Mucosa of rectum (tissue), 2 donors: ENCODE results near the gene RIPK4.
A peak's percentile ranks its signal among the peaks of the same experiment; 100 is the strongest.

ENCODE experiments used
- H3K27ac ChIP-seq, 2 donors: one replicate each; pipeline ENCODE4 v1.7.0; 2013; ENCODE audit warnings: inconsistent platforms in 2 of 2, low read depth in 2 of 2, low read length in 2 of 2
- H3K27me3 ChIP-seq, 2 donors: one replicate each; pipeline ENCODE4 v1.7.0; 2013; ENCODE audit warnings: low read length in 2 of 2; ENCODE audit not compliant: control insufficient read depth in 2 of 2, insufficient read depth in 2 of 2
- H3K36me3 ChIP-seq, 2 donors: one replicate each; pipeline ENCODE4 v1.7.0; 2013; ENCODE audit warnings: low read length in 2 of 2; ENCODE audit not compliant: control insufficient read depth in 2 of 2, insufficient read depth in 2 of 2
- H3K4me1 ChIP-seq, 2 donors: one replicate each; pipeline ENCODE4 v1.7.0; 2013; ENCODE audit warnings: low read length in 2 of 2, mild to moderate bottlenecking in 1 of 2; ENCODE audit not compliant: control insufficient read depth in 2 of 2, insufficient read depth in 2 of 2
- H3K4me3 ChIP-seq, 2 donors: one replicate each; pipeline ENCODE4 v1.7.0; 2013; ENCODE audit warnings: low read length in 2 of 2
- H3K9ac ChIP-seq, 2 donors: one replicate each; pipeline ENCODE4 v1.7.0; 2013; ENCODE audit warnings: low read length in 2 of 2, low read depth in 1 of 2, mild to moderate bottlenecking in 1 of 2
- H3K9me3 ChIP-seq, 2 donors: one replicate each; pipeline ENCODE4 v1.7.0; 2013; ENCODE audit warnings: low read length in 2 of 2; ENCODE audit not compliant: control insufficient read depth in 2 of 2
- donor health status: healthy.
- donor health status: Normal muscosa, but diverticular disease.

The RIPK4 gene

GRCh38 chr21:41770901-41771624, 4.2 kb upstream of the RIPK4 start:
- H3K27me3 ChIP-seq, result peaks cover 41 to 50% of the 10 kb centered on the region in 2 donors

GRCh38 chr21:41769933-41770332, 3.1 kb upstream of the RIPK4 start:
- Histone ChIP-seq H3K9ac (peak overlapping the region in 1 of 2 donors; percentile 69), H3K4me3 (peak overlapping the region in 1 of 2 donors; percentile 73), H3K9me3 (no peaks in the 10 kb centered on the region), H3K36me3 (no peaks in the 10 kb centered on the region), H3K4me1 (peaks cover 17 to 33% of the 10 kb centered on the region in 2 donors), H3K27me3 (peaks cover 41% of the 10 kb centered on the region in 2 donors), H3K27ac (no peak overlapping the region)

More at GRCh38 chr21:41770901-41771624, 4.2 kb upstream of the RIPK4 start:
- Histone ChIP-seq H3K4me3 (no peak overlapping the region), H3K9ac (no peak overlapping the region), H3K9me3 (no peaks in the 10 kb centered on the region), H3K4me1 (peaks cover 17 to 28% of the 10 kb centered on the region in 2 donors), H3K36me3 (no peaks in the 10 kb centered on the region), H3K27ac (no peak overlapping the region)

- Histone ChIP-seq H3K4me3 (peak overlapping the region; percentile 28 to 73), H3K9ac (peak overlapping the region in 1 of 2 donors; percentile 69), H3K27ac (peak overlapping the region; percentile 75 to 79), H3K27me3 (peaks cover 39 to 40% of the 10 kb centered on the region in 2 donors), H3K4me1 (peaks cover 20 to 36% of the 10 kb centered on the region in 2 donors), H3K9me3 (no peaks in the 10 kb centered on the region), H3K36me3 (no peaks in the 10 kb centered on the region)
Observed at GRCh38 chr21:41769521-41769920, 2.7 kb upstream of the RIPK4 start.

GRCh38 chr21:41769111-41769510, 2.3 kb upstream of the RIPK4 start:
- Histone ChIP-seq H3K27ac (peak overlapping the region; percentile 75 to 79), H3K9me3 (no peaks in the 10 kb centered on the region), H3K36me3 (no peaks in the 10 kb centered on the region), H3K27me3 (peaks cover 37 to 39% of the 10 kb centered on the region in 2 donors), H3K9ac (peak overlapping the region; percentile 47 to 69), H3K4me1 (peaks cover 22 to 38% of the 10 kb centered on the region in 2 donors), H3K4me3 (peak overlapping the region; percentile 56 to 73)

- Histone ChIP-seq H3K4me3 (peak overlapping the region; percentile 56 to 73), H3K36me3 (no peaks in the 10 kb centered on the region), H3K9me3 (no peaks in the 10 kb centered on the region), H3K4me1 (peaks cover 22 to 38% of the 10 kb centered on the region in 2 donors), H3K27me3 (peaks cover 35 to 39% of the 10 kb centered on the region in 2 donors), H3K9ac (peak overlapping the region; percentile 56 to 69), H3K27ac (peak overlapping the region; percentile 75 to 79)
Observed at GRCh38 chr21:41768437-41769042, 1.7 kb upstream of the RIPK4 start.

- Histone ChIP-seq H3K9ac (peak overlapping the region; percentile 56 to 69), H3K9me3 (no peaks in the 10 kb centered on the region), H3K27ac (peak overlapping the region; percentile 75 to 79), H3K36me3 (no peaks in the 10 kb centered on the region), H3K4me3 (peak overlapping the region; percentile 56 to 73), H3K4me1 (peaks cover 22 to 38% of the 10 kb centered on the region in 2 donors), H3K27me3 (peaks cover 29 to 41% of the 10 kb centered on the region in 2 donors)
Observed at GRCh38 chr21:41767606-41768436, 969 bp upstream of the RIPK4 start.

- H3K9ac ChIP-seq, result peak overlapping the region; percentile 74 to 80
- peak overlapping the region; percentile 67 to 75 for H3K4me3 ChIP-seq
Observed at GRCh38 chr21:41765973-41766882, 624 bp downstream of the RIPK4 start.

GRCh38 chr21:41765420-41765821, 1.4 kb downstream of the RIPK4 start:
- Histone ChIP-seq H3K4me1 (peaks cover 27 to 38% of the 10 kb centered on the region in 2 donors), H3K4me3 (peak overlapping the region; percentile 13 to 67), H3K9me3 (no peaks in the 10 kb centered on the region), H3K36me3 (no peaks in the 10 kb centered on the region), H3K9ac (peak overlapping the region; percentile 74 to 80), H3K27ac (no peak overlapping the region), H3K27me3 (peaks cover 17 to 34% of the 10 kb centered on the region in 2 donors)

More at GRCh38 chr21:41765973-41766882, 624 bp downstream of the RIPK4 start:
- Histone ChIP-seq H3K36me3 (no peaks in the 10 kb centered on the region), H3K4me1 (peaks cover 27 to 38% of the 10 kb centered on the region in 2 donors), H3K9me3 (no peaks in the 10 kb centered on the region), H3K27ac (peak overlapping the region; percentile 65 to 74), H3K27me3 (peaks cover 17 to 33% of the 10 kb centered on the region in 2 donors)
